Muscle layer of duodenum (tissue), 2 donors: ENCODE results near the gene LPP.

Source experiments
- H3K27ac ChIP-seq: one replicate; pipeline ENCODE4 v1.7.0; 2013; ENCODE audit warnings: mild to moderate bottlenecking, low read length
- H3K27me3 ChIP-seq: one replicate; pipeline ENCODE4 v1.7.0; 2013; ENCODE audit warnings: low read depth, mild to moderate bottlenecking, control low read depth, low read length
- H3K36me3 ChIP-seq, 2 donors: one replicate each; pipeline ENCODE4 v1.7.0; 2013; ENCODE audit warnings: low read length in 2 of 2, control low read depth in 1 of 2, mild to moderate bottlenecking in 1 of 2; ENCODE audit not compliant: insufficient read depth in 2 of 2, control insufficient read depth in 1 of 2
- H3K4me1 ChIP-seq, 2 donors: one replicate each; pipeline ENCODE4 v1.7.0; 2013; ENCODE audit warnings: low read length in 2 of 2, mild to moderate bottlenecking in 2 of 2, control low read depth in 1 of 2, moderate library complexity in 1 of 2; ENCODE audit not compliant: insufficient read depth in 2 of 2, control insufficient read depth in 1 of 2
- H3K4me3 ChIP-seq, 2 donors: one replicate each; pipeline ENCODE4 v1.7.0; 2013; ENCODE audit warnings: low read length in 2 of 2, low read depth in 1 of 2, mild to moderate bottlenecking in 1 of 2
- H3K9me3 ChIP-seq, 2 donors: one replicate each; pipeline ENCODE4 v1.7.0; 2013; ENCODE audit warnings: low read length in 2 of 2, control low read depth in 1 of 2, mild to moderate bottlenecking in 1 of 2; ENCODE audit not compliant: control insufficient read depth in 1 of 2
- donor health status: healthy.

The LPP gene

GRCh38 chr3:188394623-188395022 lies 240.7 kb downstream of the LPP start:
- no peaks in the 10 kb centered on the region for H3K27me3 ChIP-seq

GRCh38 chr3:188396251-188396650 lies 242.3 kb downstream of the LPP start:
- no peaks in the 10 kb centered on the region for H3K36me3 ChIP-seq
- no peaks in the 10 kb centered on the region for H3K9me3 ChIP-seq
- no peaks in the 10 kb centered on the region for H3K27me3 ChIP-seq
- no peak overlapping the region for H3K4me3 ChIP-seq
- H3K27ac ChIP-seq = no peak overlapping the region
- H3K4me1 ChIP-seq = peaks cover 18 to 59% of the 10 kb centered on the region in 2 donors

More at GRCh38 chr3:188394623-188395022, 240.7 kb downstream of the LPP start:
- H3K4me1 ChIP-seq = peaks cover 25 to 69% of the 10 kb centered on the region in 2 donors
- no peak overlapping the region for H3K4me3 ChIP-seq
- no peaks in the 10 kb centered on the region for H3K36me3 ChIP-seq
- no peak overlapping the region for H3K27ac ChIP-seq
- H3K9me3 ChIP-seq = no peaks in the 10 kb centered on the region

- Histone ChIP-seq H3K4me1 (peaks cover 18 to 54% of the 10 kb centered on the region in 2 donors), H3K9me3 (no peaks in the 10 kb centered on the region), H3K36me3 (no peaks in the 10 kb centered on the region), H3K4me3 (peak overlapping the region in 1 of 2 donors; percentile 40), H3K27ac (peak overlapping the region; percentile 46), H3K27me3 (no peaks in the 10 kb centered on the region)
These were observed 242.9 kb downstream of the LPP start for GRCh38 chr3:188396900-188397299.

- no peaks in the 10 kb centered on the region for H3K9me3 ChIP-seq
- peaks cover 18 to 46% of the 10 kb centered on the region in 2 donors for H3K4me1 ChIP-seq
- no peaks in the 10 kb centered on the region for H3K36me3 ChIP-seq
- H3K4me3 ChIP-seq = peak overlapping the region in 1 of 2 donors; percentile 40
- H3K27ac ChIP-seq = no peak overlapping the region
- no peaks in the 10 kb centered on the region for H3K27me3 ChIP-seq
These were observed 244.1 kb downstream of the LPP start for GRCh38 chr3:188397766-188398705.

- Histone ChIP-seq H3K4me3 (no peak overlapping the region), H3K4me1 (peaks cover 18 to 34% of the 10 kb centered on the region in 2 donors), H3K27ac (no peak overlapping the region), H3K9me3 (no peaks in the 10 kb centered on the region), H3K36me3 (no peaks in the 10 kb centered on the region), H3K27me3 (no peaks in the 10 kb centered on the region)
These were observed 246.7 kb downstream of the LPP start for GRCh38 chr3:188400494-188401243.

- no peaks in the 10 kb centered on the region for H3K9me3 ChIP-seq
- peaks cover 5 to 7% of the 10 kb centered on the region in 2 donors for H3K36me3 ChIP-seq
- H3K27ac ChIP-seq = no peak overlapping the region
- peaks cover 18 to 32% of the 10 kb centered on the region in 2 donors for H3K4me1 ChIP-seq
- no peak overlapping the region for H3K4me3 ChIP-seq
- no peaks in the 10 kb centered on the region for H3K27me3 ChIP-seq
These were observed 247.5 kb downstream of the LPP start for GRCh38 chr3:188401244-188401993.

GRCh38 chr3:188402229-188402628 lies 248.3 kb downstream of the LPP start:
- Histone ChIP-seq H3K4me3 (no peak overlapping the region), H3K4me1 (peaks cover 10 to 28% of the 10 kb centered on the region in 2 donors), H3K9me3 (no peaks in the 10 kb centered on the region), H3K36me3 (peaks cover 9 to 10% of the 10 kb centered on the region in 2 donors), H3K27ac (no peak overlapping the region), H3K27me3 (no peaks in the 10 kb centered on the region)

GRCh38 chr3:188403404-188403803 lies 249.4 kb downstream of the LPP start:
- no peaks in the 10 kb centered on the region for H3K9me3 ChIP-seq
- H3K27ac ChIP-seq = no peak overlapping the region
- no peaks in the 10 kb centered on the region for H3K27me3 ChIP-seq
- no peak overlapping the region for H3K4me3 ChIP-seq
- peaks cover 4 to 16% of the 10 kb centered on the region in 2 donors for H3K4me1 ChIP-seq
- peaks cover 10 to 13% of the 10 kb centered on the region in 2 donors for H3K36me3 ChIP-seq

GRCh38 chr3:188404124-188404523 lies 250.2 kb downstream of the LPP start:
- Histone ChIP-seq H3K36me3 (peaks cover 10 to 14% of the 10 kb centered on the region in 2 donors), H3K4me3 (no peak overlapping the region), H3K27me3 (no peaks in the 10 kb centered on the region), H3K27ac (no peak overlapping the region), H3K4me1 (peaks cover 4 to 11% of the 10 kb centered on the region in 2 donors), H3K9me3 (no peaks in the 10 kb centered on the region)

GRCh38 chr3:188404701-188405100 lies 250.7 kb downstream of the LPP start:
- peaks cover 4 to 15% of the 10 kb centered on the region in 2 donors for H3K4me1 ChIP-seq
- no peak overlapping the region for H3K4me3 ChIP-seq
- no peaks in the 10 kb centered on the region for H3K9me3 ChIP-seq
- H3K27ac ChIP-seq = no peak overlapping the region
- no peaks in the 10 kb centered on the region for H3K27me3 ChIP-seq
- peaks cover 10 to 14% of the 10 kb centered on the region in 2 donors for H3K36me3 ChIP-seq
